ENCODE results near the gene METTL27. TPM values are rescaled to one million over a fixed set of nuclear protein-coding genes. Genes with fewer than 3 reads are reported as not detected.
A peak's percentile ranks its signal among the peaks of the same experiment; 100 is the strongest.

The METTL27 gene
- total and polyA plus RNA-seq, 2 donors (not counting 1 experiment from before 2014, with no cell fraction given), result 2.1 to 15.7 TPM

DNA sequence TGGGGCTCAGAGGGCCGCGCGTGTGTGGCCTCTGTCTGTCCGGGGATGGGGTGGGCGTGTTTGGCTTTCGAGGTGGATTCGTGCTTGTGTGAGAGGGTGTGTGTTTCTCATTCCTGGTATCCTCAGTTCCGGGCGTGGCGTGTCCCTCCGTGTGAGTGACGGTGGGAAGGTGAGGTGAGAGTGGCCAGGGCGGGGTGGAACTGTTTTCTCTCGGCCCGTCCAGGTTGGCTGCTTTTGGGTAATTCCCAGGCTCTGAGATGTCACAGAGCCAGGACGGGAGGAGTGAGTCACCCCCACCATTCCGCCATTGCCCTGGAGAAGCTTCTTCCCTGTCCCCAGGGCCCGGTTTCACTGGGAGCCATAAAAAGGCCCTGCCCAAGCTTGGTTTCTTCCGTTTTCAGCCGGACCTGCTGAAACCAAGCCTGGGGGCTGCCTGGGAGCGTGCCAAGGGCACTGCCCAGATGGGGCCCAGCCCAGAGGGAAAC is 32.8 kb downstream of the METTL27 start:
- Histone ChIP-seq H3K79me2 (ENCODE audit: control insufficient read depth, insufficient read depth, low read length) (no peaks in the 10 kb centered on the region), H2AFZ (ENCODE audit: low read length) (no peak overlapping the region), H3K4me2 (ENCODE audit: extremely low read depth, insufficient read depth, low read length) (no peak overlapping the region), H3K36me3 (ENCODE audit: control insufficient read depth, insufficient read depth, low read length) (no peaks in the 10 kb centered on the region), H3K27me3 (ENCODE audit: control insufficient read depth, insufficient read depth, low read length) (no peaks in the 10 kb centered on the region), H3K4me3 (replicated peaks in 1 of 4; ENCODE audit: control extremely low read depth in 1 of 4, insufficient read depth in 1 of 4, low read depth in 3 of 4, low read length in 4 of 4) (no peak overlapping the region), H4K20me1 (ENCODE audit: control insufficient read depth, extremely low read depth, insufficient read depth, low read length) (no peaks in the 10 kb centered on the region), H3K9me3 (ENCODE audit: control insufficient read depth, insufficient read depth, low read depth, low read length) (no peaks in the 10 kb centered on the region), H3K4me1 (ENCODE audit: control insufficient read depth, extremely low read depth, insufficient read depth, low read length) (no peaks in the 10 kb centered on the region), H3K27ac (ENCODE audit: insufficient read depth, low read length) (no peak overlapping the region), H3K9ac (ENCODE audit: insufficient read depth, low read length) (no peak overlapping the region)
- no peak for TF ChIP-seq EZH2 (IDR thresholded peaks at IDR 0.05; ENCODE audit: low read length, missing control alignments)
- TF ChIP-seq, protein P1, sequence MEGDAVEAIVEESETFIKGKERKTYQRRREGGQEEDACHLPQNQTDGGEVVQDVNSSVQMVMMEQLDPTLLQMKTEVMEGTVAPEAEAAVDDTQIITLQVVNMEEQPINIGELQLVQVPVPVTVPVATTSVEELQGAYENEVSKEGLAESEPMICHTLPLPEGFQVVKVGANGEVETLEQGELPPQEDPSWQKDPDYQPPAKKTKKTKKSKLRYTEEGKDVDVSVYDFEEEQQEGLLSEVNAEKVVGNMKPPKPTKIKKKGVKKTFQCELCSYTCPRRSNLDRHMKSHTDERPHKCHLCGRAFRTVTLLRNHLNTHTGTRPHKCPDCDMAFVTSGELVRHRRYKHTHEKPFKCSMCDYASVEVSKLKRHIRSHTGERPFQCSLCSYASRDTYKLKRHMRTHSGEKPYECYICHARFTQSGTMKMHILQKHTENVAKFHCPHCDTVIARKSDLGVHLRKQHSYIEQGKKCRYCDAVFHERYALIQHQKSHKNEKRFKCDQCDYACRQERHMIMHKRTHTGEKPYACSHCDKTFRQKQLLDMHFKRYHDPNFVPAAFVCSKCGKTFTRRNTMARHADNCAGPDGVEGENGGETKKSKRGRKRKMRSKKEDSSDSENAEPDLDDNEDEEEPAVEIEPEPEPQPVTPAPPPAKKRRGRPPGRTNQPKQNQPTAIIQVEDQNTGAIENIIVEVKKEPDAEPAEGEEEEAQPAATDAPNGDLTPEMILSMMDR (conservative IDR thresholded peaks at IDR 0.05 in 1 of 2, IDR thresholded peaks at IDR 0.05 in 1 of 2; ENCODE audit: low read depth in 1 of 2, low read length in 2 of 2), result no peak
- peak in 1 of 2 donors; percentile 7 for DNase-seq (ENCODE audit: low read depth in 2 of 2)

DNA sequence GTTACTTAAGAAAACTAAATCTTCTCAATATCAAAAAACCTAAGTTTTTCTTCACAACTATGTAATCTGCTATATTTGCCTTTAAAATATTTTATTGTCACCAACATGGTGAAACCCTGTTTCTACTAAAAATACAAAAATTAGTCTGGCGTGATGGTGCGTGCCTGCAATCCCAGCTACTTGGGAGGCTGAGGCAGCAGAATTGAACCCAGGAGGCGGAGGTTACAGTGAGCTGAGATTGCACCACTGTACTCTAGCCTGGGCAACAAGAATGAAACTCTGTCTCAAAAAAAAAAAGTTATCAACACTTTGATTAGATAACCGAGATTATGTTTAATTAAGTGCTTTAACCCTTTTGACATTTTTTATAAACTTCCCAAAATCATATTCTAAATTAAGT is 39.9 kb downstream of the METTL27 start:
- H3K9ac ChIP-seq (ENCODE audit: insufficient read depth, low read length), result no peak overlapping the region
- no peaks in the 10 kb centered on the region for H3K27me3 ChIP-seq (ENCODE audit: control insufficient read depth, insufficient read depth, low read length)
- no peak overlapping the region for H3K4me2 ChIP-seq (ENCODE audit: extremely low read depth, insufficient read depth, low read length)
- DNase-seq (ENCODE audit: low read depth in 2 of 2), result no peak
- H3K36me3 ChIP-seq (ENCODE audit: control insufficient read depth, insufficient read depth, low read length), result no peaks in the 10 kb centered on the region
- no peak overlapping the region for H2AFZ ChIP-seq (ENCODE audit: low read length)
- H3K4me1 ChIP-seq (ENCODE audit: control insufficient read depth, extremely low read depth, insufficient read depth, low read length), result no peaks in the 10 kb centered on the region
- no peaks in the 10 kb centered on the region for H4K20me1 ChIP-seq (ENCODE audit: control insufficient read depth, extremely low read depth, insufficient read depth, low read length)
- H3K9me3 ChIP-seq (ENCODE audit: control insufficient read depth, insufficient read depth, low read depth, low read length), result no peaks in the 10 kb centered on the region
- TF ChIP-seq, protein P1 (conservative IDR thresholded peaks at IDR 0.05 in 1 of 2, IDR thresholded peaks at IDR 0.05 in 1 of 2; ENCODE audit: low read depth in 1 of 2, low read length in 2 of 2), result no peak
- TF ChIP-seq EZH2 (IDR thresholded peaks at IDR 0.05; ENCODE audit: low read length, missing control alignments), result no peak
- H3K27ac ChIP-seq (ENCODE audit: insufficient read depth, low read length), result no peak overlapping the region
- H3K4me3 ChIP-seq (replicated peaks in 1 of 4; ENCODE audit: control extremely low read depth in 1 of 4, insufficient read depth in 1 of 4, low read depth in 3 of 4, low read length in 4 of 4), result no peak overlapping the region
- no peaks in the 10 kb centered on the region for H3K79me2 ChIP-seq (ENCODE audit: control insufficient read depth, insufficient read depth, low read length)

DNA sequence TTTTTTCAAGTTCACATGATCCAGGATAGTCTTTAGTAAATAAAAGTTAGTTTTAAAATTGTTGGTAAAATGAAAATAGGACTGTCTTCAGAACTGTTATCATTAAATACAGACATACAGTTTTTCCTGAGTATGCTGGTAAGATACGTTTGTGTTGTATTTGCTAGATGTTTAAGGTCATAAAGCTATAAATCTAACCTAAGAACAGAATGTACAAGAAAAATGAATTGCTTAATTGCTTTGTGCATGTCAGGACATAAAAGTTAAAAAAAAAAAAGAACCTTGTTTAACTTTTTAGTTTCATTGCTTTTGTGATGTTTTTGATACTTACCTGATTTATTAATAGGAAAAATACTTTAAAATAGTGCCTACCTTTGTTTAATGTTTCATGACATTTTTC is 40.7 kb downstream of the METTL27 start:
- Histone ChIP-seq H3K27ac (ENCODE audit: insufficient read depth, low read length) (no peak overlapping the region), H3K4me3 (replicated peaks in 1 of 4; ENCODE audit: control extremely low read depth in 1 of 4, insufficient read depth in 1 of 4, low read depth in 3 of 4, low read length in 4 of 4) (no peak overlapping the region), H3K4me2 (ENCODE audit: extremely low read depth, insufficient read depth, low read length) (no peak overlapping the region), H3K36me3 (ENCODE audit: control insufficient read depth, insufficient read depth, low read length) (no peaks in the 10 kb centered on the region), H3K79me2 (ENCODE audit: control insufficient read depth, insufficient read depth, low read length) (no peaks in the 10 kb centered on the region), H3K27me3 (ENCODE audit: control insufficient read depth, insufficient read depth, low read length) (no peaks in the 10 kb centered on the region), H4K20me1 (ENCODE audit: control insufficient read depth, extremely low read depth, insufficient read depth, low read length) (no peaks in the 10 kb centered on the region), H2AFZ (ENCODE audit: low read length) (no peak overlapping the region), H3K9ac (ENCODE audit: insufficient read depth, low read length) (no peak overlapping the region), H3K9me3 (ENCODE audit: control insufficient read depth, insufficient read depth, low read depth, low read length) (no peaks in the 10 kb centered on the region), H3K4me1 (ENCODE audit: control insufficient read depth, extremely low read depth, insufficient read depth, low read length) (no peaks in the 10 kb centered on the region)
- DNase-seq (ENCODE audit: low read depth in 2 of 2), result no peak
- TF ChIP-seq EZH2 (IDR thresholded peaks at IDR 0.05; ENCODE audit: low read length, missing control alignments), result no peak
- TF ChIP-seq, protein P1 (conservative IDR thresholded peaks at IDR 0.05 in 1 of 2, IDR thresholded peaks at IDR 0.05 in 1 of 2; ENCODE audit: low read depth in 1 of 2, low read length in 2 of 2), result no peak
